K562 (cell line): ENCODE results near the gene PRMT3. TPM values are rescaled to one million over a fixed set of nuclear protein-coding genes. Genes with fewer than 3 reads are reported as not detected.

Experiments used
- CC2D1A ChIP-seq: fragments of 450-650 bp; IDR thresholded peaks from 2 replicates; pipeline ENCODE4 v1.6.1; 2017; ENCODE audit warnings: mild to moderate bottlenecking
- ETV5 ChIP-seq: sonication (generic); formaldehyde crosslinking; IDR thresholded peaks from 2 replicates; pipeline ENCODE4 v1.4.0; 2020; ENCODE audit warnings: low read depth, mild to moderate bottlenecking, missing genetic modification reagents
- HNRNPLL ChIP-seq: fragments of 200-400 bp; formaldehyde crosslinking; IDR thresholded peaks from 2 replicates; pipeline ENCODE4 v1.6.1; 2017; ENCODE audit warnings: low read length, low read depth, mild to moderate bottlenecking; ENCODE audit not compliant: poor library complexity, severe bottlenecking
- KDM4B ChIP-seq, 2 experiments: fragments of 450-650 bp in 1 of 2; sonication (generic) in 1 of 2; IDR thresholded peaks; 2 replicates each; pipeline ENCODE4 v1.6.1; 2016 to 2017; ENCODE audit warnings: borderline replicate concordance in 2 of 2, antibody characterized with exemption in 1 of 2, low read depth in 1 of 2, mild to moderate bottlenecking in 1 of 2
- MTF1 ChIP-seq: fragments of 250-450 bp; sonication (Bioruptor Pico); IDR thresholded peaks from 2 replicates; pipeline ENCODE4 v1.9.0; 2021; ENCODE audit warnings: moderate library complexity, mild to moderate bottlenecking, inconsistent platforms, borderline replicate concordance
- PHB ChIP-seq: fragments of 250-450 bp; sonication (Bioruptor Pico); IDR thresholded peaks from 2 replicates; pipeline ENCODE4 v1.5.0; 2021
- ZBED1 ChIP-seq: IDR thresholded peaks from 2 replicates; pipeline ENCODE4 v1.6.1; 2014
- ZNF589 ChIP-seq: fragments of 200-800 bp; sonication (Bioruptor generic); IDR thresholded peaks from 2 replicates; pipeline ENCODE4 v1.6.1; 2016; ENCODE audit warnings: low read depth, missing genetic modification characterization, missing compliant biosample characterization
- ZNF699 ChIP-seq: fragments of 250-450 bp; sonication (Bioruptor Pico); IDR thresholded peaks from 2 replicates; pipeline ENCODE4 v1.8.0; 2021; ENCODE audit warnings: mild to moderate bottlenecking, moderate library complexity; ENCODE audit not compliant: insufficient replicate concordance
- polyA plus RNA-seq, 8 experiments: library from polyadenylated mRNA; depleted of rRNA in 4 of 8; stranded (reverse) in 5 of 8; unstranded in 3 of 8; fragments of >200 nt; fragmentation: Nextera tagmentation in 2 of 8; fragmentation: Illumina TruSeq in 1 of 8; extraction: Ambion mirVana in 2 of 8; extraction: Trizol in 1 of 8; gene quantifications; 2 replicates each; pipeline versions ENCODE4 v1.2.1 to v1.2.3, GENCODE V29; 2011 to 2014; ENCODE audit warnings: inconsistent platforms in 1 of 8, missing spikeins in 1 of 8
- total RNA-seq, 7 experiments: library from RNA; depleted of rRNA in 6 of 7; stranded (reverse); fragments of >200 nt in 6 of 7; fragmentation: Illumina TruSeq in 2 of 7; extraction: Trizol in 2 of 7; gene quantifications; 2 replicates each; pipeline versions ENCODE4 v1.2.1 to v1.2.3, GENCODE V29; 2011 to 2021; ENCODE audit warnings: low replicate concordance in 1 of 7
- TF ChIP-seq, protein P1 (sequence below): fragments of 450-650 bp; IDR thresholded peaks from 2 replicates; pipeline ENCODE4 v1.6.1; 2016; ENCODE audit warnings: mild to moderate bottlenecking, moderate library complexity
- TF ChIP-seq, protein P2 (sequence below): fragments of 450-650 bp; formaldehyde crosslinking; IDR thresholded peaks from 2 replicates; pipeline ENCODE4 v1.4.0; 2020; ENCODE audit warnings: mild to moderate bottlenecking, moderate library complexity
- TF ChIP-seq, protein P3 (sequence below): fragments of 250-450 bp; sonication (Bioruptor Pico); IDR thresholded peaks from 2 replicates; pipeline ENCODE4 v1.8.0; 2022; ENCODE audit warnings: moderate library complexity, mild to moderate bottlenecking, inconsistent platforms

The PRMT3 gene
- total and polyA plus RNA-seq, 9 of the 15 experiments (the other 6 are each of a cell fraction or from before 2014, with no cell fraction given), result 24.0 to 62.1 (median 44.7) TPM

DNA sequence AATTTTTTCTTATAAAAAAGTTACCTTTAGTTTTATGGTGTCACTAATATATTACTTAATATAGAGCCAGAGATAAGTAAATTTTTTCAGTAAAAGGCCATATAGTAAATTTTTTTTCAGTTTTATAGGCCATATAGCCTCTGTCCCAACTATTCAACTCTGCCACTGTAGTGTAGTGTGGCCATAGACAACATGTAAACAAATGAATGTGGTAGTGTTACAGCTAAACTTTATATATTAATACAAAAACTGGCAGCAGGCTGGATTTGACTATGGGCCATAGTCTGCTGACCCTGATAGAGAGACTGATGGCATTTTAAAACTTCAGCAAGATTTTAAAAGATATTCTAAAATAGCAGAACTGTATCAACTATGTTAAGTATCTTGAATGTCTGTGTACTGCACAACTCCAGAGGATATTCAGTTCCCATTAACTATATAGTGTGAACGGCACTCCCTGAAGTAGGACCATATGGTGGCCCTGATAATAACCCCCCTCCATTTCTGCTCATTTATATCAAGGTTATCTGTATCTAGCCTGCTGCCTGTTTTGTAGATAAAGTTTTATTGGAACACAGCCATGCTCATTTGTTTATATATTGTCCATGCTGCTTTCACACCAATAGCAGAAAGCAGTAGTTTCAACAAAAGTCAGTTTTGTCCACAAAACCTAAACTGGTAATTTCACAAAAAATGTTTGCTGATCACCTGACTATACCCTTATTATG lies 71.6 kb downstream of the PRMT3 start (continued):
- TF ChIP-seq, protein P1, sequence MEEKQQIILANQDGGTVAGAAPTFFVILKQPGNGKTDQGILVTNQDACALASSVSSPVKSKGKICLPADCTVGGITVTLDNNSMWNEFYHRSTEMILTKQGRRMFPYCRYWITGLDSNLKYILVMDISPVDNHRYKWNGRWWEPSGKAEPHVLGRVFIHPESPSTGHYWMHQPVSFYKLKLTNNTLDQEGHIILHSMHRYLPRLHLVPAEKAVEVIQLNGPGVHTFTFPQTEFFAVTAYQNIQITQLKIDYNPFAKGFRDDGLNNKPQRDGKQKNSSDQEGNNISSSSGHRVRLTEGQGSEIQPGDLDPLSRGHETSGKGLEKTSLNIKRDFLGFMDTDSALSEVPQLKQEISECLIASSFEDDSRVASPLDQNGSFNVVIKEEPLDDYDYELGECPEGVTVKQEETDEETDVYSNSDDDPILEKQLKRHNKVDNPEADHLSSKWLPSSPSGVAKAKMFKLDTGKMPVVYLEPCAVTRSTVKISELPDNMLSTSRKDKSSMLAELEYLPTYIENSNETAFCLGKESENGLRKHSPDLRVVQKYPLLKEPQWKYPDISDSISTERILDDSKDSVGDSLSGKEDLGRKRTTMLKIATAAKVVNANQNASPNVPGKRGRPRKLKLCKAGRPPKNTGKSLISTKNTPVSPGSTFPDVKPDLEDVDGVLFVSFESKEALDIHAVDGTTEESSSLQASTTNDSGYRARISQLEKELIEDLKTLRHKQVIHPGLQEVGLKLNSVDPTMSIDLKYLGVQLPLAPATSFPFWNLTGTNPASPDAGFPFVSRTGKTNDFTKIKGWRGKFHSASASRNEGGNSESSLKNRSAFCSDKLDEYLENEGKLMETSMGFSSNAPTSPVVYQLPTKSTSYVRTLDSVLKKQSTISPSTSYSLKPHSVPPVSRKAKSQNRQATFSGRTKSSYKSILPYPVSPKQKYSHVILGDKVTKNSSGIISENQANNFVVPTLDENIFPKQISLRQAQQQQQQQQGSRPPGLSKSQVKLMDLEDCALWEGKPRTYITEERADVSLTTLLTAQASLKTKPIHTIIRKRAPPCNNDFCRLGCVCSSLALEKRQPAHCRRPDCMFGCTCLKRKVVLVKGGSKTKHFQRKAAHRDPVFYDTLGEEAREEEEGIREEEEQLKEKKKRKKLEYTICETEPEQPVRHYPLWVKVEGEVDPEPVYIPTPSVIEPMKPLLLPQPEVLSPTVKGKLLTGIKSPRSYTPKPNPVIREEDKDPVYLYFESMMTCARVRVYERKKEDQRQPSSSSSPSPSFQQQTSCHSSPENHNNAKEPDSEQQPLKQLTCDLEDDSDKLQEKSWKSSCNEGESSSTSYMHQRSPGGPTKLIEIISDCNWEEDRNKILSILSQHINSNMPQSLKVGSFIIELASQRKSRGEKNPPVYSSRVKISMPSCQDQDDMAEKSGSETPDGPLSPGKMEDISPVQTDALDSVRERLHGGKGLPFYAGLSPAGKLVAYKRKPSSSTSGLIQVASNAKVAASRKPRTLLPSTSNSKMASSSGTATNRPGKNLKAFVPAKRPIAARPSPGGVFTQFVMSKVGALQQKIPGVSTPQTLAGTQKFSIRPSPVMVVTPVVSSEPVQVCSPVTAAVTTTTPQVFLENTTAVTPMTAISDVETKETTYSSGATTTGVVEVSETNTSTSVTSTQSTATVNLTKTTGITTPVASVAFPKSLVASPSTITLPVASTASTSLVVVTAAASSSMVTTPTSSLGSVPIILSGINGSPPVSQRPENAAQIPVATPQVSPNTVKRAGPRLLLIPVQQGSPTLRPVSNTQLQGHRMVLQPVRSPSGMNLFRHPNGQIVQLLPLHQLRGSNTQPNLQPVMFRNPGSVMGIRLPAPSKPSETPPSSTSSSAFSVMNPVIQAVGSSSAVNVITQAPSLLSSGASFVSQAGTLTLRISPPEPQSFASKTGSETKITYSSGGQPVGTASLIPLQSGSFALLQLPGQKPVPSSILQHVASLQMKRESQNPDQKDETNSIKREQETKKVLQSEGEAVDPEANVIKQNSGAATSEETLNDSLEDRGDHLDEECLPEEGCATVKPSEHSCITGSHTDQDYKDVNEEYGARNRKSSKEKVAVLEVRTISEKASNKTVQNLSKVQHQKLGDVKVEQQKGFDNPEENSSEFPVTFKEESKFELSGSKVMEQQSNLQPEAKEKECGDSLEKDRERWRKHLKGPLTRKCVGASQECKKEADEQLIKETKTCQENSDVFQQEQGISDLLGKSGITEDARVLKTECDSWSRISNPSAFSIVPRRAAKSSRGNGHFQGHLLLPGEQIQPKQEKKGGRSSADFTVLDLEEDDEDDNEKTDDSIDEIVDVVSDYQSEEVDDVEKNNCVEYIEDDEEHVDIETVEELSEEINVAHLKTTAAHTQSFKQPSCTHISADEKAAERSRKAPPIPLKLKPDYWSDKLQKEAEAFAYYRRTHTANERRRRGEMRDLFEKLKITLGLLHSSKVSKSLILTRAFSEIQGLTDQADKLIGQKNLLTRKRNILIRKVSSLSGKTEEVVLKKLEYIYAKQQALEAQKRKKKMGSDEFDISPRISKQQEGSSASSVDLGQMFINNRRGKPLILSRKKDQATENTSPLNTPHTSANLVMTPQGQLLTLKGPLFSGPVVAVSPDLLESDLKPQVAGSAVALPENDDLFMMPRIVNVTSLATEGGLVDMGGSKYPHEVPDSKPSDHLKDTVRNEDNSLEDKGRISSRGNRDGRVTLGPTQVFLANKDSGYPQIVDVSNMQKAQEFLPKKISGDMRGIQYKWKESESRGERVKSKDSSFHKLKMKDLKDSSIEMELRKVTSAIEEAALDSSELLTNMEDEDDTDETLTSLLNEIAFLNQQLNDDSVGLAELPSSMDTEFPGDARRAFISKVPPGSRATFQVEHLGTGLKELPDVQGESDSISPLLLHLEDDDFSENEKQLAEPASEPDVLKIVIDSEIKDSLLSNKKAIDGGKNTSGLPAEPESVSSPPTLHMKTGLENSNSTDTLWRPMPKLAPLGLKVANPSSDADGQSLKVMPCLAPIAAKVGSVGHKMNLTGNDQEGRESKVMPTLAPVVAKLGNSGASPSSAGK, result no peak
- TF ChIP-seq, protein P2, sequence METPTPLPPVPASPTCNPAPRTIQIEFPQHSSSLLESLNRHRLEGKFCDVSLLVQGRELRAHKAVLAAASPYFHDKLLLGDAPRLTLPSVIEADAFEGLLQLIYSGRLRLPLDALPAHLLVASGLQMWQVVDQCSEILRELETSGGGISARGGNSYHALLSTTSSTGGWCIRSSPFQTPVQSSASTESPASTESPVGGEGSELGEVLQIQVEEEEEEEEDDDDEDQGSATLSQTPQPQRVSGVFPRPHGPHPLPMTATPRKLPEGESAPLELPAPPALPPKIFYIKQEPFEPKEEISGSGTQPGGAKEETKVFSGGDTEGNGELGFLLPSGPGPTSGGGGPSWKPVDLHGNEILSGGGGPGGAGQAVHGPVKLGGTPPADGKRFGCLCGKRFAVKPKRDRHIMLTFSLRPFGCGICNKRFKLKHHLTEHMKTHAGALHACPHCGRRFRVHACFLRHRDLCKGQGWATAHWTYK (CRISPR knock-in tag), result no peak
- peak; percentile 96 for TF ChIP-seq CC2D1A
- peak; percentile 83 for TF ChIP-seq ZNF589 (CRISPR knock-in tag)
- no peak for TF ChIP-seq ZNF699 (CRISPR knock-in tag)
- no peak for TF ChIP-seq ETV5
- TF ChIP-seq ZBED1, result peak; percentile 59; the same call in 1 of the 2 replicates
- no peak for TF ChIP-seq KDM4B (IDR thresholded peaks at IDR 0.05; ENCODE audit: borderline replicate concordance in 2 of 2, low read depth in 1 of 2)
- TF ChIP-seq PHB, result no peak
- TF ChIP-seq, protein P3, sequence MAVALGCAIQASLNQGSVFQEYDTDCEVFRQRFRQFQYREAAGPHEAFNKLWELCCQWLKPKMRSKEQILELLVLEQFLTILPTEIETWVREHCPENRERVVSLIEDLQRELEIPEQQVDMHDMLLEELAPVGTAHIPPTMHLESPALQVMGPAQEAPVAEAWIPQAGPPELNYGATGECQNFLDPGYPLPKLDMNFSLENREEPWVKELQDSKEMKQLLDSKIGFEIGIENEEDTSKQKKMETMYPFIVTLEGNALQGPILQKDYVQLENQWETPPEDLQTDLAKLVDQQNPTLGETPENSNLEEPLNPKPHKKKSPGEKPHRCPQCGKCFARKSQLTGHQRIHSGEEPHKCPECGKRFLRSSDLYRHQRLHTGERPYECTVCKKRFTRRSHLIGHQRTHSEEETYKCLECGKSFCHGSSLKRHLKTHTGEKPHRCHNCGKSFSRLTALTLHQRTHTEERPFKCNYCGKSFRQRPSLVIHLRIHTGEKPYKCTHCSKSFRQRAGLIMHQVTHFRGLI (CRISPR knock-in tag), result no peak
- no peak for TF ChIP-seq HNRNPLL
- TF ChIP-seq MTF1 (CRISPR knock-in tag), result no peak
